ENCODE data around the gene ACOT13.
A peak's percentile ranks its signal among the peaks of the same experiment; 100 is the strongest.
"Not testable (repeated sequence)": the region's sequence is repeated elsewhere in the genome, so short reads cannot be mapped to it uniquely, and the experiment has no call there.

Gene ACOT13

GRCh38 chr6:24666641-24667377 lies at the start of gene ACOT13, which contains the start of gene TDP2:
Gene ACOT13 (plus strand): TSS chr6:24667077. CDS start chr6:24667264, 187 bp downstream.
Gene TDP2 (minus strand): TSS chr6:24666899. CDS start chr6:24666862, 37 bp downstream.
- peak; percentile 96 for DNase-seq

GRCh38 chr6:24619661-24620060 lies 47.2 kb upstream of the ACOT13 start:
- DNase-seq, result no peak

GRCh38 chr6:24620637-24621036 lies 46.2 kb upstream of the ACOT13 start:
- DNase-seq, result no peak

GRCh38 chr6:24621626-24622289 lies 45.1 kb upstream of the ACOT13 start:
- DNase-seq, result no peak

- no peak for DNase-seq
Measured at GRCh38 chr6:24630856-24631505, 35.9 kb upstream of the ACOT13 start.

GRCh38 chr6:24631671-24632070 lies 35.2 kb upstream of the ACOT13 start:
- no peak for DNase-seq

- DNase-seq, result no peak
Measured at GRCh38 chr6:24632573-24632972, 34.3 kb upstream of the ACOT13 start.

- DNase-seq, result no peak
Measured at GRCh38 chr6:24636681-24637080, 30.2 kb upstream of the ACOT13 start.

- DNase-seq, result no peak
Measured at GRCh38 chr6:24640166-24640565, 26.7 kb upstream of the ACOT13 start.

GRCh38 chr6:24640631-24641030 lies 26.2 kb upstream of the ACOT13 start:
- DNase-seq, result not testable (repeated sequence)

GRCh38 chr6:24642061-24642460 lies 24.8 kb upstream of the ACOT13 start:
- no peak for DNase-seq

GRCh38 chr6:24643920-24644319 lies 23.0 kb upstream of the ACOT13 start:
- DNase-seq, result no peak

- DNase-seq, result no peak
Measured at GRCh38 chr6:24644377-24644776, 22.5 kb upstream of the ACOT13 start.

GRCh38 chr6:24646771-24647170 lies 20.1 kb upstream of the ACOT13 start:
- DNase-seq, result no peak

- DNase-seq, result no peak
Measured at GRCh38 chr6:24648276-24648675, 18.6 kb upstream of the ACOT13 start.

GRCh38 chr6:24649691-24650090 lies 17.2 kb upstream of the ACOT13 start:
- no peak for DNase-seq

- DNase-seq, result no peak
Measured at GRCh38 chr6:24650365-24650764, 16.5 kb upstream of the ACOT13 start.

- no peak for DNase-seq
Measured at GRCh38 chr6:24655215-24655614, 11.7 kb upstream of the ACOT13 start.

GRCh38 chr6:24658573-24659560 lies 8.0 kb upstream of the ACOT13 start:
- no peak for DNase-seq

GRCh38 chr6:24659561-24659960 lies 7.3 kb upstream of the ACOT13 start:
- no peak for DNase-seq

GRCh38 chr6:24660105-24660504 lies 6.8 kb upstream of the ACOT13 start:
- DNase-seq, result no peak

- not testable (repeated sequence) for DNase-seq
Measured at GRCh38 chr6:24661759-24662158, 5.1 kb upstream of the ACOT13 start.

GRCh38 chr6:24662236-24662635 lies 4.6 kb upstream of the ACOT13 start:
- no peak for DNase-seq

Data from stimulated activated CD4-positive, alpha-beta T cell treated with anti-CD3 and anti-CD28 coated beads, Interleukin-1b, Interleukin-23, amount 100 ng/mL, for 48 hours (primary cell).